Islet of Langerhans (tissue), 1 donor: Measurements from ENCODE around the gene FLNC.

Experiments
- FAIRE-seq: peaks from one replicate; lab custom pipeline; 2011; peaks lifted over from hg19 to GRCh38; lab: Jason Lieb, UNC

The FLNC gene, protein sequence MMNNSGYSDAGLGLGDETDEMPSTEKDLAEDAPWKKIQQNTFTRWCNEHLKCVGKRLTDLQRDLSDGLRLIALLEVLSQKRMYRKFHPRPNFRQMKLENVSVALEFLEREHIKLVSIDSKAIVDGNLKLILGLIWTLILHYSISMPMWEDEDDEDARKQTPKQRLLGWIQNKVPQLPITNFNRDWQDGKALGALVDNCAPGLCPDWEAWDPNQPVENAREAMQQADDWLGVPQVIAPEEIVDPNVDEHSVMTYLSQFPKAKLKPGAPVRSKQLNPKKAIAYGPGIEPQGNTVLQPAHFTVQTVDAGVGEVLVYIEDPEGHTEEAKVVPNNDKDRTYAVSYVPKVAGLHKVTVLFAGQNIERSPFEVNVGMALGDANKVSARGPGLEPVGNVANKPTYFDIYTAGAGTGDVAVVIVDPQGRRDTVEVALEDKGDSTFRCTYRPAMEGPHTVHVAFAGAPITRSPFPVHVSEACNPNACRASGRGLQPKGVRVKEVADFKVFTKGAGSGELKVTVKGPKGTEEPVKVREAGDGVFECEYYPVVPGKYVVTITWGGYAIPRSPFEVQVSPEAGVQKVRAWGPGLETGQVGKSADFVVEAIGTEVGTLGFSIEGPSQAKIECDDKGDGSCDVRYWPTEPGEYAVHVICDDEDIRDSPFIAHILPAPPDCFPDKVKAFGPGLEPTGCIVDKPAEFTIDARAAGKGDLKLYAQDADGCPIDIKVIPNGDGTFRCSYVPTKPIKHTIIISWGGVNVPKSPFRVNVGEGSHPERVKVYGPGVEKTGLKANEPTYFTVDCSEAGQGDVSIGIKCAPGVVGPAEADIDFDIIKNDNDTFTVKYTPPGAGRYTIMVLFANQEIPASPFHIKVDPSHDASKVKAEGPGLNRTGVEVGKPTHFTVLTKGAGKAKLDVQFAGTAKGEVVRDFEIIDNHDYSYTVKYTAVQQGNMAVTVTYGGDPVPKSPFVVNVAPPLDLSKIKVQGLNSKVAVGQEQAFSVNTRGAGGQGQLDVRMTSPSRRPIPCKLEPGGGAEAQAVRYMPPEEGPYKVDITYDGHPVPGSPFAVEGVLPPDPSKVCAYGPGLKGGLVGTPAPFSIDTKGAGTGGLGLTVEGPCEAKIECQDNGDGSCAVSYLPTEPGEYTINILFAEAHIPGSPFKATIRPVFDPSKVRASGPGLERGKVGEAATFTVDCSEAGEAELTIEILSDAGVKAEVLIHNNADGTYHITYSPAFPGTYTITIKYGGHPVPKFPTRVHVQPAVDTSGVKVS (N-terminal part only)

DNA sequence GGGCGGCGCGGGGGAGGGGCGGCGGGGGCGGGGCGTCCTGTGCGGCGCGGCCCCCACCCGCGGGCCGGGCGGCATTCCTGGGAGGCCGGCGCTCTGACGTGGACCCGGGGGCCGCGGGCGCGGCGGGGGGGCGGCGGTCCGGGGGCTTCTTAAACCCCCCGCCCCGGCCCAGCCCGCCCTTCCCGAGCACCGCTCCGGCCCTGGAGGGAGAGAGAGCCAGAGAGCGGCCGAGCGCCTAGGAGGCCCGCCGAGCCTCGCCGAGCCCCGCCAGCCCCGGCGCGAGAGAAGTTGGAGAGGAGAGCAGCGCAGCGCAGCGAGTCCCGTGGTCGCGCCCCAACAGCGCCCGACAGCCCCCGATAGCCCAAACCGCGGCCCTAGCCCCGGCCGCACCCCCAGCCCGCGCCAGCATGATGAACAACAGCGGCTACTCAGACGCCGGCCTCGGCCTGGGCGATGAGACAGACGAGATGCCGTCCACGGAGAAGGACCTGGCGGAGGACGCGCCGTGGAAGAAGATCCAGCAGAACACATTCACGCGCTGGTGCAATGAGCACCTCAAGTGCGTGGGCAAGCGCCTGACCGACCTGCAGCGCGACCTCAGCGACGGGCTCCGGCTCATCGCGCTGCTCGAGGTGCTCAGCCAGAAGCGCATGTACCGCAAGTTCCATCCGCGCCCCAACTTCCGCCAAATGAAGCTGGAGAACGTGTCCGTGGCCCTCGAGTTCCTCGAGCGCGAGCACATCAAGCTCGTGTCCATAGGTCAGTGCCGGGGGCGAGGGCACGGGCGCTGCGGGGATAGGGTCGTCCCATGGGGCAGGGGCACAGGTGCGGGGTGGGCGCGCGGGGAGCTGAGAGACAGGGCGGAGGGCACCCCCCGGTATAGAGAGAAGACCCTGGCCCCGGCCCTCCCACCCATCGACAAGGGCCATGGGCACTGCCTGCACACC, at the start of gene FLNC:
Gene FLNC (plus strand): TSS at position 176 of the 947 bp plus-strand sequence. CDS start 232 bp downstream, at position 408.
- FAIRE-seq, result no peak

DNA sequence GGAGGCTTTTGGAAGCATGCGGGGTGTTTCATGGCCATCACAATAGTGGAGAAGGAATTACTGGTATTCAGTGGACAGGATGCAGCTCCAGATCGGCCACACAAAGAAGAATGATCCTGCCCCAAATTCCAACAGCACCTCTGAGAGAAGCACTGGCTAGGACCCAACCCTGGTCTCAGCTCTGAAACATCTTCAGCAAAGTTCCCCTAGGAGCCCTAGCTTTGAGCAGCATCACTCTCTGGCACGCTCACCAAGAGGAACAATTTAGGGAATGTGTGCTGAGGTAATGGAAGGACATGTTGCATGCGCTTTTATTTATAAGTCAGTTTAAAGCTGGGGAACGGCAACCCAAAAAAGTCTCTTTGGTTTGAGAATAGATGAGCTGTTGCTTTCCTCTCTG, 49.1 kb upstream of the FLNC start:
- FAIRE-seq, result no peak

DNA sequence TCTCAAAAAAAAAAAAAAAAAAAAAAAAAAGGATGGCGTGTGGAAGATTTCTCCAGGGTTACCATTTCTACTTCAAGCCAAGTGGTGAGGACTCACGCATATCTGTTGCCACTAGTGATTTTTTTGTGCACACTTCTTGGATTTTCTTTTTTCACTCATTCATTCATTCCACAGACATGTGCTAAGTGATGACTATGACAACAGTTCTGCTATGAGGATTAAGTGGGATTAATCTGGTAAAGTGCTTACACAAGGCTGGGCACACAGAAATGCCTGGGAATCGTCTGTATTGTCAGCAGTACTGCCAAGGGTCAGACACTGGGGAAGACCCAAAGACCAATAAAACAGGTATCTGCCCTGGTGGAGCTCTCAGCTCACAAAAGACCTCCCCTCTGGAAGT, 48.4 kb upstream of the FLNC start:
- FAIRE-seq, result no peak

DNA sequence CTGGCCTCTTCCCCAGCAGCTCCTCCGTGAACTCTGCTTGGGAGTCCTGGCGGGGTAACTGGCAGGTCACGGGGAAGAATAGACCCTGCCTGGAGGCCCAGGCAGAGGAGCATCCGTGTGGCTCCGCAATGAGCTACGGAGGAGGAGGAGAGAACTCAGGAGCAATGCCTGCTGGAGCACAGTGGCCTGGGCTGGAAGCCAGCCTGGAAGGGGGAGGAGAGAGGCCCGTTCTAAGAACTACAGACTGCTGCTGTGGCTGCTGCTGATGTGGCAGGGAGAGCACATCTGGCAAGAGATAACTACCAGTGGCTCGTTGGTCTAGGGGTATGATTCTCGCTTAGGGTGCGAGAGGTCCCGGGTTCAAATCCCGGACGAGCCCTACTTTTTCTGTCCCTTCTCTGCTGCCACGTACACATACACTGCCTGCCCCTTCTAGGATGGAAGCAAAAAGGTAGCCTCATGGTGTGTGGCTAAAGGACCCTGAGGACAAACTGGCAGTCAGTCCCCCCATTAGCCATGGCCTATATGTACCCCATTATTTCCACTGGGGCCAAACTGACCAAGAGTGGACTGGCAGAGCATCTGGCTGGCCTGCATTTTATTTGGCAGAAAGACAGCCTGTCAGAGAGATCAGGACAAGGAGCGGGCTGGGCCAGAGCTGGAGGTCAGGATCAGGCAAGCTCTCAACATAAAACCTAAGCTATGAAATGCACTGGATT, 46.9 kb upstream of the FLNC start:
- FAIRE-seq, result no peak

DNA sequence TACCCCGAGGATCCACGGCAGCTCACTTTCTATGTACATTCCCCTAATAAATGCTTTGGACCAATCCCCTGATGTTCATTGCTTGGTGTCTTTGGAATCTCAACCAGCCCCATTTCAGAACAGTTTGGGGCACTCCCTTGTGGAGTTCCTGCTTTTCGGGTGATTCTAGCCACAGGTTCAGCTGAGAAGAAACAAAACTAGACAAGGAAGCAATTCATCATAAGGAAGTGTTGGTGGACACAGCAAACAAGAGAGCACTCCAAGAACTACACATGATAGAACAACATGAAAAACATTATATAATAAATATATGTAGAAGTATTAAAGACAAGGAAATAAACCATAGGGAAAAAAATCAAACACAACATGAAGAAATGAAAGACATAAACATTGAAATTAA, 44.5 kb upstream of the FLNC start:
- no peak for FAIRE-seq

DNA sequence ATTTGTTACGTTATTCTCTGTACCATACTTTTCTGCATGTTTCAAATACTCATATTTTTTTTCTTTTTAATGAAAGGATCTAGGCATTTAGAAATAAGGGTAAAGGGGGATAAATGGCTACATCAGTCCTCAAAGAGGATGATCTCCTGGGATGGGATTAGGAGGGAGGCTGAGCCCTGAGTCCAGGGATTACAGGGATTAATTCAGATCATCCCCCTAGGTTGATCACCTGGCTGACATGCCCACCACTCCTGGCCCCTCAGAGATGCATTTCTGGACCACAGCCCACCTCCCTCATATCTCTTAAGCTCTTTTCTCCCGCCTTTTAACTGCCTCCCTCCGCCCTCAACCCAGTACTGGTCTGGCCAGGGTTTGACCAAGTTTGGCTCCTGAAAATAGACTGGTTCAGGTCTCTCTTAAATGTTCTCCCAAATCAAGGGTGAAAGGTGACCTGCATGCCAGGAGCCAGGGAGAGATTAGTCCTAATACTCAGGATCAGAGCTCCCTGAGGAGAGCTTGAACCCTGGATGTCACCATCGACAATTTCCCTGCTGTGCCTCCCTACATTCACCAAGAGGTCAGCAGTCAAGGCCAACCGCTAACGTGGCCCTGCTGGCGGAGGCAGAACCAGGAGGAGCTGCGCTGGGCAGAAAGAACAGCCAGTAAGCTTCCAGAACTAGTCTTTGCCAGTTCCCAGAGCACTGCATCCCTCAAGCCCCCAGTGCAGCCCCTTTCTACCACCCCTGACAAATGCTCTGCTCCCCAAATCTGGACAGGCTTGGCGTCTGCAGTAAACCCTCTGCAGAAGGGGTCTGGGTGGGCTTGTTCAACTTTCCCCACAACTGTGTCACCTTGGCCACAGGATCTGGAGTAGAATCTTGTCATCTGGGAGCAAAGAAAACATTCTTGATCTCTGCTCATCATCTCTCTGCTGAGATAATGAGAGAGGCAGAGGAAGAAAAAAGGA, 41.5 kb upstream of the FLNC start:
- no peak for FAIRE-seq

DNA sequence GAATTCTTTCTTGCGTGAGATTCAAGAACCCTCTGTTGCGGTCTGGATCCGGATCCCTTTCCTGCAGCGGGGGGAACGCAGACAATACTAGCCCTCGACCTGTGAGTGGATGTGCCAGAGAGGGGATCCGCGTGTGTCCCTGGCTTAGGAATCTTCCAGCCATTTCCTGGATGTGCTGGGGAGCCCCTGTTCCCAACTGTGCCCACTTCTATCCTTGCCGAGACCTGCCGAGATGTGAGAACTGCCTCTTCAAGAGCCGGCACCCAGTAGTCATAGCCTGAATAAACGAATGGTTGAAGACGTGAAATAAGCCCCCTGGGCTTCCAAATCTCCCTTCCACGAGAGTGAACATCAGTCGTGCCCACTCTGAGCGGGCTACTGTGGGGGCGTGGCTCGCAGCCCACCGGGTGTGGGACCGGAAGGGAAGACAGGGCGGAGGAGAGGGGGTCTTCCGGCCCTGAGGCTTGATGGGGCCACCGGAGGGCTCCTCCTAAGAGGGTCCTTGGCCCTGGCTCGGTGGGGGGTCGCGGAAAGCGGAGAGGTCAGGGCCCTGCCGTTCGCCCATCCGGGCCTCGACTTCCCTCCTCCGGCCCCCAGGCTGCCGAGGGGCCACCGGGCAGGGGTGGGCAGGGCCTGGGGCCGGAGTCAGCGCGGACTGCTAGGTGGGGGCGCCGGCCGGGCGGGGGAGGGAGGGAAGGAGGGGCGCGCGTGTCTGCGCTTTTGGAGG, 39.7 kb upstream of the FLNC start:
- no peak for FAIRE-seq

DNA sequence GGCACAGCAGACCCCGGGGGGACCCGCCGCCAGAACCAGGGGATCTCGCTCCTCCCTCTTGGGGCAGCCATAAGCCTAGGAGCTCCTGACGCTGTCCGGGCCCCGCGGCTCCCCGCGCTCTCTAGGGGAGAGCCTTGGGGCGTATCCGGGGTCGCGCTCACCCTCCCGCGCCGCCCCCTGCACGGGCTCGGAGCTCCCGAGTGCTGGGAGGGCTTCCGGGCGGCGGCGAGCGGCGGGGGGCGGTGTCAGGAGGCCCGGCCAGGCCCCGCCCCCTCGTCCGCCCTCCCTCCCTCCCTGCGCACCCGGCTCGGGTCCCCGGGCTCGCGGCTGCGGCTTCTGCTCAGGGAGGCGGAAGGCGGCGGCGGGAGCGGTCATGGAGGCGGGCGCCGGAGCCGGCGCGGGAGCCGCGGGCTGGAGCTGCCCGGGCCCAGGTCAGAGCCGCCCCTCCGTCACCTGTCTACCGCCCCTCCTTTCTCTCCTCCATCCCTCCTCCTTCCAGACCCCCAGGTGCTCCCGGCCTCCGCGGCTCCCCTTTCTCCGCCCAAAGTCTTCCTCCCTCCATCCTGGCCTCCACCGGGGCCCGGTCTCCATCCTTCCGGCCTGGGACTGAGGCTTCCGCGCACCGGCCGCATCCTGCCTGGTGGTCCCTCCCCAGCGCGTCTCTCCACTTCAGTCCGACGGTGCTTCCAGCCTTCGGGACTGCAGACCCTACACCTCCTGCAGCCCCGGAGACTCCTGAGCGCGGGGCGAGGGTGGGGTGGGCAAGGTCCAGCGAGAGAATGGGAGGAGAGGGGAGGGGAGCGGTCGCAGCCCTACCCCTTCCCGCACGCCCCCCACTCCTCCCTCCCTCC, 38.9 kb upstream of the FLNC start, which contains the start of gene CCDC136:
Gene CCDC136 (plus strand): TSS at position 848 of the 851 bp plus-strand sequence. CDS start 444 bp downstream, outside the sequence.
- no peak for FAIRE-seq

DNA sequence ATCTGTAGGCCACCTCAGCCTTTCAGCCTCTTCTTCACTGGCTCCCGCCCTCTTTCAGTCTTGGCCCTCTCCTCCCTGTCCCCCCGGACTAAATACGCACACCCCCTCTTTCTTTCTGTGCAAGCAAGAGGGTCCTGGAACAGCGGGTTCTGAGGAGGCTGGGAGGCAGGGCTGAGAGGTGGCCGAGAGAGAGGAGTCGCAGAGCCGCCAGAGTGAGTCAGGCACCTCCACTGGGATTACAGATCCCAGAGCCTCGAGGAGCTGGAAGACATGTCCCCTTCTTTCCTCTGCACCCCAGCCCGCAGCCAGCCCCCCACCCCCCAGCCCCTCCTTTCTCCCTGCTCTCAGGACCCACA, 38.3 kb upstream of the FLNC start:
- no peak for FAIRE-seq

DNA sequence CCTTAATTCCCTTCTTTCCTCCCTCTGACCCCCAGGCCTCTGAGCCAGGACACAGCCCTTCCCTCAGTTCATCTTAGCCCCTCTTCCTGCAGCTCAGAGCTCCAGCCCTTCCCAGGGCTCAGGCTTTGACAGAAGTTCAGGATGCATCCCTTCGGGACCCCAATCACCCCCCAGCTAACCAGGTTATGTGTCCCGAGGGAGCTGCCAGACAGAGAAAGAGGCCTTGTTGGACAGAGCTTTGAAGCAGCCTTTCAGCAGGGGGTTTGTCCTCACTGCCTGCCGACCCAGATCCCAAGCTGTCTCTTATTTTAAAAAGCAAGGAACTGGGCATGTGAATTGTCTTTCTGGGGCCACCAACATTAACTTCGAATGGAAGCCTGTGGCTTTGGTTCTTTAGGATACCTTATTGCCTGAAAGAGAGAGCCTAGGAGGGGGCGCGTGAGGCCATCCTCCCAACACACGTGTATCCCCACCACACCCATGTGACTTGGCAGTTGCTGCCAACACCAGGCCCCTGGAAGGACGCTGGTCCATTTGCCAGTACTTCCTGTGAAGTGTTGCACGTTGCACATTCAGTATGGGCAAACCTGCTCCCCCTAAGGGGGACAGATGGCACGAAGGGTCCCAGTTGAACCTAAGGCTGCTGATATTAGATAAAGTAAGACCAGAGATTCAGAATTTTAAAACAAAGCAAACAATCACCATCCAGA, 37.6 kb upstream of the FLNC start:
- FAIRE-seq, result no peak

DNA sequence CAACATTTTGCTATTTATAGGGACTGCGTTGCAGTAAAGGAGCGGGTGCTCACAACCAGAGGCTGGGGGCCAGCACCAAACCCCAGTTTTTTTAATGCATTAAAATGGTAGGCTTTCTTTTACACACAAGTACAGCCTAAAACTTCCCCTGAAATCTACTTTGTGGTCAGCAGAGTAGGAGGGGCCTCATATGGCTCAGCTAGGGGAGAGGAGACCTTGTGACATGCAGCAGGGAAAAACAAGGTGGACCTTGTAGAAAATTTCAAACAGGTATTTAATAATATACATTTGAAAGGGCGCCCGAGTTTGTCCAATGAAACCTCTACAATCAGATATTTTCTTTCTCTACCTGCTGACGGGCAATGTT, 37.0 kb upstream of the FLNC start:
- FAIRE-seq, result no peak

DNA sequence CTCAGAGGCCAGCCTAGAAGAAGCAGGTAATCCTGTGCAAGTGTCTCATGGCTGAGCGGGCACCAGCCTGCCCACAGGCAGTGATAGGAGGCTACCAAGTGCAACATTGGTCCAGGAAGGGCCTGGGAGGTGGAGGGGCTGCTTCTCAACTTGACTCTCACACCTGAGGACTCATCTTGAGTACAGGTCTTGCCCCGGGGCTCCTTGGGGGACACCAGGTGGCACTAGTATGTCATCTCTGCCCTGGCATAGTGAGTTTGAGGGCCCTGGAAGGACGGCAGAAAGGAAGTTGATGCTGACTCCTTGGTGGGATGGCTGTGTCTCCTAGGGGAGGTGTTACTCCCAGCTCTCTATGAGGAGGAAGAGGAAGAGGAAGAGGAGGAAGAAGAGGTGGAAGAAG, 36.2 kb upstream of the FLNC start:
- no peak for FAIRE-seq

DNA sequence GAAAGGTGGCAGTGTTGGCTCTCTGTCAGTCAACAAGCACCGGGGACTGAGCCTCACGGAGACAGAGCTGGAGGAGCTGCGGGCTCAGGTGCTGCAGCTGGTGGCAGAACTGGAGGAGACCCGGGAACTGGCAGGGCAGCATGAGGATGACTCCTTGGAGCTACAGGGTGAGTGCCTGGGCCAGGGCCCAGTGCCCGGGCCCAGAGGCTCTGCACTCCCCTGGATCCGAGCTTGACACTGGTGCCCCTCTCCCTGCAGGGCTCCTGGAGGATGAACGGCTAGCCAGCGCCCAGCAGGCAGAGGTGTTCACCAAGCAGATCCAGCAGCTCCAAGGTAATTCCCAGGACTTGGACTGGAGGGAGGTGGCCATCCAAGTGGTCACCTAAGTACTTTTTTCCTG, 35.8 kb upstream of the FLNC start:
- no peak for FAIRE-seq

DNA sequence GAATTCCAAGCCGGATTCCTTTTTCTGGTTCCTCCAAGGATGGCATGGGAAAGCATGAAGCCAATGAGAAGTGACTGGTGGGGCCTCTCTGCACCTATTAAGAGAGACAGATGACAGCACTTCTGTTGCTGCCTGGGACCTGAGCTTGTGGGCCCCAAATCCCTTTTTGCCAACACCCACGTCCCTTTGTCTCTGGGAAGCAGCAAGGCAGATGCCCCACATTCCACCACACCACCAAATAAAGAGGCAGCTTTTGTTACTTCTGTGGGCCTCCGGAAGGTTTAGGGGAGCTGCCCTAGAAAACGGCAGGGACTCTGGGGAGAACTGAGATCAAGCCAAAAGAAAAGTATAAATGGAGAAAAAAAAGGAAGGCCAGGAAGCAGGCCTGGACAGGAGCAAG, 35.1 kb upstream of the FLNC start:
- FAIRE-seq, result no peak

DNA sequence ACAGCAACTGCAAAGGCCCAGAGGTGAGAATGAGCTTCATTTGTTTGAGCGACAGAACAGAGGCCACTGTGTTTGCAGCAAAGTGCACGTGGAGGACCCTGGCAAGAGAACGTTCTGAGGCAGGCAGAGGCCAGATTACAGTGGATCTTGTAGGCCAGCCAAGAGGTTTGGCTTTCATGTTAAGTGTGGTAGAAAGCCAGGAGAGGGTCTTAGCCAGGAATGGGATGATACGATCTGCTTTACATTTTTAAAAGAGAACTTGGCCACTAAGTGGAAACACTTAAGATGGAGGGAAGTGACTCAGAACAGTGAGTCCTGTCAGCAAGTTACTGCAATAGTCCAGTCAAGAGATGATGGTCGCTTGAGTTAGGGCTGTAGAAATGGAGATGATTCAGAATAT, 33.9 kb upstream of the FLNC start:
- FAIRE-seq, result no peak

DNA sequence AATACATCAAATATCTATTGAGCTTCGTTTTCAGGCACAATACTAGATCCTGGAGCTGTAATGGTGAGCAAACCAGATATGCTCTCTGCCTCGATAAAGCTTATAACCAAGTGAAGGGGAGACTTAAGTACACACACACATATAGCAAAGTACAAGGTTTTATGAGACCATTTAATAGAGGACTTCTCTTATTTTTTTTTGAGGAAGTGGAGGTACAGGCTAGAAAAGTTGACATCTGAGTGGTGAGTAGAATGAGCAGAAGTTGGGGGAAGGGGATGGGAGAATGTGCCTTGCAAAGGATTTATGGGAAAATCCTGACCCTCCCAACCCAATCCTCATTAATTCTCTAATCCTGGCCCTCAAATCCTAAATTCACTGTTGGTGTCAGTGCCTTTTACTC, 30.8 kb upstream of the FLNC start:
- FAIRE-seq, result no peak

DNA sequence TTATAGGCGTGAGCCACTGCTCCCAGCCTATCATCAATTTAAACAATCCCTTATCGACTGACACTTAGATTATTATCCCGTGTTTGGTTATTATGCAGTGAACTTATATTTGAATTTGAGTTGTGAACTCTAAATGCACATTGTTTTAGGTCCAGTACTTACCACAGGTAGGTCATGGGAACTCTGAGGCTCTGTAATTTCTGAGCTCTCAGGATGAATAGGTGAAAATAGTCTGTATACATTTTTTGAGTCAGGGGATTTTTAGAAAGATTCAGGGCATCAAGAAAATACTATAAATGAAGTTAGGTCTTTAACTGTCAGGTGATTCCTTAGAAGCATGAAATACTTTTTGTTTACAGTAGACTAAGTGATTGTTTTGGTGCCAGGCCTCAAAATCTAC, 29.6 kb upstream of the FLNC start:
- no peak for FAIRE-seq
